Retinal pigment epithelial cell (primary cell): ENCODE data around the gene CD34.

Experiments used
- DNase-seq: peaks from one replicate; pipeline ENCODE4 v3.0.0-alpha.2; 2010; ENCODE audit warnings: low read depth
- H3K4me3 ChIP-seq: 2 replicates; pipeline ENCODE4 v1.5.1; 2011; ENCODE audit warnings: mild to moderate bottlenecking, low read length, control low read depth, moderate library complexity
- TF ChIP-seq, protein P1 (sequence below): conservative IDR thresholded peaks from 2 replicates; pipeline ENCODE4 v1.5.1; 2011; ENCODE audit warnings: low read depth, low read length, control low read depth, inconsistent platforms

The CD34 gene

GRCh38 chr1:207920444-207921021 lies 9.6 kb upstream of the CD34 start:
- no peak overlapping the region for H3K4me3 ChIP-seq
- TF ChIP-seq, protein P1, sequence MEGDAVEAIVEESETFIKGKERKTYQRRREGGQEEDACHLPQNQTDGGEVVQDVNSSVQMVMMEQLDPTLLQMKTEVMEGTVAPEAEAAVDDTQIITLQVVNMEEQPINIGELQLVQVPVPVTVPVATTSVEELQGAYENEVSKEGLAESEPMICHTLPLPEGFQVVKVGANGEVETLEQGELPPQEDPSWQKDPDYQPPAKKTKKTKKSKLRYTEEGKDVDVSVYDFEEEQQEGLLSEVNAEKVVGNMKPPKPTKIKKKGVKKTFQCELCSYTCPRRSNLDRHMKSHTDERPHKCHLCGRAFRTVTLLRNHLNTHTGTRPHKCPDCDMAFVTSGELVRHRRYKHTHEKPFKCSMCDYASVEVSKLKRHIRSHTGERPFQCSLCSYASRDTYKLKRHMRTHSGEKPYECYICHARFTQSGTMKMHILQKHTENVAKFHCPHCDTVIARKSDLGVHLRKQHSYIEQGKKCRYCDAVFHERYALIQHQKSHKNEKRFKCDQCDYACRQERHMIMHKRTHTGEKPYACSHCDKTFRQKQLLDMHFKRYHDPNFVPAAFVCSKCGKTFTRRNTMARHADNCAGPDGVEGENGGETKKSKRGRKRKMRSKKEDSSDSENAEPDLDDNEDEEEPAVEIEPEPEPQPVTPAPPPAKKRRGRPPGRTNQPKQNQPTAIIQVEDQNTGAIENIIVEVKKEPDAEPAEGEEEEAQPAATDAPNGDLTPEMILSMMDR, result no peak
- no peak for DNase-seq

GRCh38 chr1:207919523-207920170 lies 8.7 kb upstream of the CD34 start:
- TF ChIP-seq, protein P1, result no peak
- DNase-seq, result no peak
- no peak overlapping the region for H3K4me3 ChIP-seq

DNA sequence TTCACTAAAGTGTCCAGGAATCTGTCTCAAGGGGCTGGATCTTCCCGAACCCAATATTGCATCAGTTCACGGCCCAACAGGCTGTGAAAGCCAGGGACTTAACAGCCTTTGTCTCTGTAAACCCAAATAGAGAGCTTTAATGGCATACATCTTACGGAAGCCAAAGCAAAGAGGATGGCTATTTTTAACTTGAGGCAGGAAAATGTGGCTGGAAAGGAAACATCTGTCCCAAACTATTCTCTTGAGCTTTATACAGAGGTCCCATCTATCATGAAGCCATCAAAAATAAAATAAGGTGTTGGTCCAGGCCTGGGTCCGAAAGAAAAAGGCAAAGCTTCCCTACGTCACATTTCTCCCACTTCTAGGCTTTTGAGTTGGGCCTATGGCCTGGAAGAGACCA lies 7.7 kb upstream of the CD34 start:
- DNase-seq, result no peak
- no peak overlapping the region for H3K4me3 ChIP-seq
- TF ChIP-seq, protein P1, result no peak

DNA sequence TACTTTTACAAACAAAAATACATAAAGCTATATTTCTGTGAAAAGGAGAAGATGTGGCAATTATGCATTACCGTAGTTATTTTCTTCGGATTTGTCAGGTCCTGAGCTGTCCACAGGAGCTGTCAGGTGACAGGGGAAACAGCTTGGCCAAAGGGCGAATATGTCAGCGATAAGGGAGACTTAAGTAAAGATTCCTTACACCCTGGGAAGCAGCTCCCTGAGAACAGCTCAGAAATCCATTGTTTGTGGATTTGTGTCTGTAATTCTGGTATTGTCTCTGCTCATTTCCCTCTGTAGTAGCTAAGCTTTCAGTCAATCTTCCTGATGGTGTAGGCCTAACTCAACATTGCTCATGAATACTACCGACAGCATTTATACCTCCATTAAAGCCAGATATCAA lies 7.1 kb upstream of the CD34 start:
- no peak overlapping the region for H3K4me3 ChIP-seq
- TF ChIP-seq, protein P1, result no peak
- no peak for DNase-seq

- no peak for DNase-seq
- no peak overlapping the region for H3K4me3 ChIP-seq
- TF ChIP-seq, protein P1, result no peak
Observed at GRCh38 chr1:207917080-207917479, 6.2 kb upstream of the CD34 start.

DNA sequence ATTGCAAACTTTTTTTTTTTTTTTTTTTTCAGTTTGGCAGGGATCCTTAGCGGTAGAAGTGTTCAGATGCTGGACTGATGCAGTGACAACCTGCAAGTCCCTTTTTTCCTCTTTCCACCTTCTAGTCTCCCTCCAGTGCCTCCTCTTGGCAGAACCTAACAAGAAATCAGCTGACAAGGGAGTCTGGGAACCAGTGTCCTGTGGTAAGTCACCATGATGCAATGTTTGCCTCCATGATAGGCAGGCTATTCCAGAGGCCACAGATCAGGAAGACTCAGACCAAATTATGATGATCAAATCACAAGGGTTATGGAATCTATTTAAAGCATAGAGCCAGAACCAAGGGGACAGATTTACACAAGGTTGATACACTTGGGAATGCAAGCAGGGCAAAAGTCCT lies 3.0 kb upstream of the CD34 start:
- no peak overlapping the region for H3K4me3 ChIP-seq
- DNase-seq, result no peak
- TF ChIP-seq, protein P1, result no peak
